Mesothelial cell of epicardium (in vitro differentiated cells): ENCODE data around the gene ADGRG4. TPM values are rescaled to one million over a fixed set of nuclear protein-coding genes. Genes with fewer than 3 reads are reported as not detected.

Source experiments
- DNase-seq, 2 experiments: peaks; one replicate each; pipeline ENCODE4 v3.0.0; 2021; ENCODE audit warnings: low spot score in 2 of 2; ENCODE audit not compliant: unreplicated experiment in 2 of 2
- H3K27ac Mint-ChIP-seq: 2 replicates; pipeline ENCODE4 v1.8.0; 2021; ENCODE audit warnings: mixed read lengths
- H3K27me3 Mint-ChIP-seq: 2 replicates; pipeline ENCODE4 v1.8.0; 2021; ENCODE audit warnings: low read depth, mixed read lengths
- H3K36me3 Mint-ChIP-seq: 2 replicates; pipeline ENCODE4 v1.8.0; 2021; ENCODE audit warnings: mixed read lengths
- H3K4me1 Mint-ChIP-seq: 2 replicates; pipeline ENCODE4 v1.8.0; 2021; ENCODE audit warnings: mixed read lengths
- H3K4me3 Mint-ChIP-seq: 2 replicates; pipeline ENCODE4 v1.8.0; 2021; ENCODE audit warnings: mild to moderate bottlenecking, moderate library complexity, mixed read lengths
- H3K9me3 Mint-ChIP-seq: 2 replicates; pipeline ENCODE4 v1.8.0; 2021; ENCODE audit warnings: mixed read lengths
- CTCF ChIP-seq: fragments of 200-600 bp; sonication (generic); IDR thresholded peaks from one replicate; pipeline ENCODE4 v1.5.0; 2021; ENCODE audit warnings: antibody characterized with exemption; ENCODE audit not compliant: unreplicated experiment
- total RNA-seq: library from RNA; stranded (reverse); gene quantifications from 3 replicates; pipeline ENCODE4 v1.2.1, GENCODE V29; 2021

Gene ADGRG4
- total RNA-seq, 1 donor from 2014 or later: not detected

- TF ChIP-seq CTCF: no peak
- Mint-ChIP-seq H3K9me3 (peaks cover 30% of the 10 kb centered on the region), H3K27me3 (peaks cover 6% of the 10 kb centered on the region), H3K36me3 (no peaks in the 10 kb centered on the region), H3K27ac (no peak overlapping the region), H3K4me3 (no peak overlapping the region), H3K4me1 (no peaks in the 10 kb centered on the region)
- DNase-seq: no peak
Measured at GRCh38 chrX:136386826-136387225, 86.1 kb downstream of the ADGRG4 start.

- no peak overlapping the region for H3K4me3 Mint-ChIP-seq
- H3K9me3 Mint-ChIP-seq: peaks cover 26% of the 10 kb centered on the region
- TF ChIP-seq CTCF: no peak
- H3K36me3 Mint-ChIP-seq: no peaks in the 10 kb centered on the region
- no peak for DNase-seq
- H3K27me3 Mint-ChIP-seq: peaks cover 4% of the 10 kb centered on the region
- H3K4me1 Mint-ChIP-seq: no peaks in the 10 kb centered on the region
- H3K27ac Mint-ChIP-seq: no peak overlapping the region
Measured at GRCh38 chrX:136387951-136388502, 87.3 kb downstream of the ADGRG4 start.

DNA sequence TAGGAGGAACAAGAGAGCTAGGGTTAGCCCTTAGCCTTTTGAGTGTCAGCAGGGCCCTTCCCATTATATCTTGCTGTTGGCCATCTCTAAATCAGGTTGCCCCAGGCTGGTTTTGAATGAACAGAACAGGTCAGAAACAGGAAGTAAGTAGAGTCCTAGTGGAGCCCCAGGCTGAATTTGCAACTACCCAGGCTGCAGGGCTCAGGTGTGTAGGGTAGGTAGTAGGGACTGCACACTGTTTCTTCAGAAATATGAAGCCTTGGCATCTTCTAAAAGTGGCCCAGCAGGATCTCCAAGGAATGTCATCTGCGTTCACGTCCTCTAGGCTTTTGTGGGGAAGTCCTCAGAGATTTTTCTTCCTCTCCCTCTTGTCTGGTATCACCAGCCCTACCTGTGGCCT, 90.2 kb downstream of the ADGRG4 start:
- no peak for TF ChIP-seq CTCF
- DNase-seq: no peak
- no peaks in the 10 kb centered on the region for H3K36me3 Mint-ChIP-seq
- H3K27me3 Mint-ChIP-seq: peaks cover 4% of the 10 kb centered on the region
- H3K9me3 Mint-ChIP-seq: peaks cover 23% of the 10 kb centered on the region
- H3K27ac Mint-ChIP-seq: no peak overlapping the region
- no peaks in the 10 kb centered on the region for H3K4me1 Mint-ChIP-seq
- H3K4me3 Mint-ChIP-seq: no peak overlapping the region

DNA sequence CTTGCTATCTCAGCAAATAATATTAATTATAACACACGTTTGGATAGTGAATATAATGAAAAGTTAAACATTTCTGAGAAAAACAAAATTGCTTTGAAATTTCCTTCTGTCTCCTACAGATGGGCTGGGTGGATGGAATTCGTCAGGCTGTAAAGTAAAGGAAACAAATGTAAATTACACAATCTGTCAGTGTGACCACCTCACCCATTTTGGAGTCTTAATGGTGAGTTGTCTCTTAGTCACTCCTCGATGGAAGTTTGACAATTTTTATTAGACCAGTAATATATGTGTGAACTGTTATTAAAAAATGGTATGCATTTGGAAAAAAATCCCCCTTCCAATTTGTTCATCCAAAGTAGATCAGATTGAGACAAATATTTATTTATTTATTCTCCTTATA, 94.5 kb downstream of the ADGRG4 start:
- DNase-seq: no peak
- Mint-ChIP-seq H3K27me3 (peaks cover 1% of the 10 kb centered on the region), H3K4me1 (no peaks in the 10 kb centered on the region), H3K36me3 (no peaks in the 10 kb centered on the region), H3K4me3 (no peak overlapping the region), H3K9me3 (peaks cover 14% of the 10 kb centered on the region), H3K27ac (no peak overlapping the region)
- TF ChIP-seq CTCF: no peak

DNA sequence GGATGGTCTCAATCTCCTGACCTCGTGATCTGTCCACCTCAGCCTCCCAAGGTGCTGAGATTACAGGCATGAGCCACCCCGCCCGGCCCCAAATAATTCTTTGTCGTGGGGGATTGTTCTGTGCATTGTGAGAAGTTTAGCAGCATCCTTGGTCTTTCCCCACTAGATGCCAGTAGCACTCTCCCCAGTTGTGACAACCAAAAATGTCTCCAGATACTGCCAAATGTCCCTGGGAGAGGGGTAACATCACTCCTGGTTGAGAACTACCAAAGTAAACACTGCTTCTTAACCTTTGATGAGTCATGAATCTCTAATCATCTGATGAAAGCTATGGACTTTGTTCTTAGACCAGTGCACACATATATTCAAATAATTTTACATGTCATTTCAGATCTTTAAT, 96.2 kb downstream of the ADGRG4 start:
- Mint-ChIP-seq H3K9me3 (peaks cover 14% of the 10 kb centered on the region), H3K4me3 (no peak overlapping the region), H3K4me1 (no peaks in the 10 kb centered on the region), H3K27me3 (no peaks in the 10 kb centered on the region), H3K36me3 (no peaks in the 10 kb centered on the region), H3K27ac (no peak overlapping the region)
- DNase-seq: no peak
- TF ChIP-seq CTCF: no peak

DNA sequence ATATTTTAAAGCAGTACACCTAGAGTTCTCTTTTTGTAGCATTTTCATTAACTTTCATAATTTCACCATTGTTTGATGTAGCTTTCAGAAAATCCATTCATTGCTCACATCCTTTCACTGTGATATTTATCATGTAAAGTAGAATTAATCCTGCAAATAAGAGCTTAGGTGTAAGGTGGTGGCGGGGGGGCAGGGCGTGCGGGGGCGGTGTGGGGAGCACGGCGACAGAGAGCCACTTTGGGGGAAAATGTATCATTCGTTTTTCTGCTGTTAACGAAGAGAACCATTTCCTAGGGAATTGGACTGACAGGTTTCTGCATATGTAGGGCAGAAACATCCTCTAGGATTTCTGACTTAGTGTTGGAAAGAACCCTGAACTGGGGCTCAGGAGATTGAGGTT, 104.4 kb downstream of the ADGRG4 start:
- Mint-ChIP-seq H3K9me3 (peaks cover 19% of the 10 kb centered on the region), H3K27me3 (peaks cover 1% of the 10 kb centered on the region), H3K4me1 (no peaks in the 10 kb centered on the region), H3K27ac (no peak overlapping the region), H3K4me3 (no peak overlapping the region), H3K36me3 (no peaks in the 10 kb centered on the region)
- no peak for DNase-seq
- TF ChIP-seq CTCF: no peak
